Immature natural killer cell (primary cell): ENCODE results near the gene GUCY1A2. TPM values are rescaled to one million over a fixed set of nuclear protein-coding genes. Genes with fewer than 3 reads are reported as not detected.
"Not testable (repeated sequence)": the region's sequence is repeated elsewhere in the genome, so short reads cannot be mapped to it uniquely, and the experiment has no call there.

Experiments
- DNase-seq, 3 donors: peaks; one replicate each; pipeline ENCODE4 v3.0.0; 2022; ENCODE audit warnings: mixed read lengths in 1 of 3
- H3K27ac Mint-ChIP-seq, 6 donors: one replicate each; pipeline ENCODE4 v1.8.0; 2020; ENCODE audit warnings: mixed read lengths in 6 of 6, mild to moderate bottlenecking in 5 of 6, inconsistent platforms in 4 of 6, moderate library complexity in 3 of 6
- H3K27me3 Mint-ChIP-seq, 3 donors: one replicate each; pipeline ENCODE4 v1.8.0; 2020 to 2021; ENCODE audit warnings: low read depth in 3 of 3, mild to moderate bottlenecking in 3 of 3, mixed read lengths in 3 of 3, moderate library complexity in 3 of 3, inconsistent platforms in 1 of 3
- H3K36me3 Mint-ChIP-seq, 3 donors: one replicate each; pipeline ENCODE4 v1.8.0; 2020; ENCODE audit warnings: mixed read lengths in 3 of 3, inconsistent platforms in 2 of 3, mild to moderate bottlenecking in 2 of 3
- H3K4me1 Mint-ChIP-seq, 2 donors: one replicate each; pipeline ENCODE4 v1.8.0; 2020; ENCODE audit warnings: inconsistent platforms in 2 of 2, mild to moderate bottlenecking in 2 of 2, mixed read lengths in 2 of 2, moderate library complexity in 1 of 2
- H3K4me3 Mint-ChIP-seq, 5 donors: one replicate each; pipeline ENCODE4 v1.8.0; 2020; ENCODE audit warnings: mild to moderate bottlenecking in 5 of 5, mixed read lengths in 5 of 5, inconsistent platforms in 3 of 5, moderate library complexity in 3 of 5
- H3K9me3 Mint-ChIP-seq, 6 donors: one replicate each; pipeline ENCODE4 v1.8.0; 2020; ENCODE audit warnings: mild to moderate bottlenecking in 6 of 6, mixed read lengths in 6 of 6, inconsistent platforms in 4 of 6, moderate library complexity in 3 of 6
- polyA plus RNA-seq, 3 donors: library from polyadenylated mRNA; unstranded; fragments of 300-500 nt; fragmentation: Illumina TruSeq; gene quantifications; one replicate each; pipeline ENCODE4 v1.2.3, GENCODE V29; 2021

Gene GUCY1A2
- polyA plus RNA-seq, 3 donors from 2014 or later, result not detected

DNA sequence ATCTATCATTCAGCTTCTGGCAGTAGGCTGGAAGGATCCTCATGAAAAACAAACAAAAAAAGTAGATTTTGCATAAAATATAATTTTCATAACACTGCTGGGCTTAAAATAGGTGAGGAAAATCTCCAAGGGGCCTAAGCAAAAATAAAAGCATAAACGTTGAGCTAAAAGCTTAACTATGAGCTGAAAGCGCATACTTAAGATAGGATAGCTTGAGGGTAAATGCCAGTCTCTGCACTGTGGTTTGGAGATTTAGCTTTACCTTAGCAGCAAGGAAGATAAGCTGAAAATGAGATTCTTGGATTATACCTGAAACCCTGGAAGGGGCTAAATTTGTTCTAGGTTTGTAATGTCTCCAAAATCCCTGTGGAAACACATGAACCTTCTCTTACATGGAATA is 183.7 kb downstream of the GUCY1A2 start:
- Mint-ChIP-seq H3K27me3 (peaks cover 0 to 2% (median 0%) of the 10 kb centered on the region in 3 donors), H3K4me3 (no peak overlapping the region), H3K9me3 (peaks cover 5 to 30% (median 16%) of the 10 kb centered on the region in 6 donors), H3K36me3 (no peaks in the 10 kb centered on the region), H3K4me1 (no peaks in the 10 kb centered on the region), H3K27ac (no peak overlapping the region)
- no peak for DNase-seq

DNA sequence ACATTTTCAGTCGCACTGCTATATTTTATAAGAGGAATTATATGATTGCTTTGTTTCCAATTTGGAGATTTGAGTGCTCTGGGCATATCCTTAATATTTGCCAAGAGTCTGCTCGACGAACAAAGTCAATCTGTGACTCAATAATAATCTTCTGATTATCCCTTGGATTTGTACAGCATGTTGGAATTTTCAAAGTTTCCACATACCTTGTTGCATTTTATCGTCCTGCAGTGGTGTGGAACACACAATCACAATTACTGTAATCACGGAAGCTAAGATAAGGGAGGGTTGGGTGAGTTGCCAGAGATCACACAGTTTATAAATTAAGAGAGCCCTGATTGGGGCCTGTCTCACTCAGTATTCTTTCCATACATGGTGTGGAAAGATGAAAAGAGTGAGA is 189.3 kb downstream of the GUCY1A2 start:
- Mint-ChIP-seq H3K27me3 (peaks cover 0 to 2% (median 0%) of the 10 kb centered on the region in 3 donors), H3K4me3 (no peak overlapping the region), H3K9me3 (peaks cover 3 to 33% (median 22%) of the 10 kb centered on the region in 6 donors), H3K27ac (no peak overlapping the region), H3K36me3 (no peaks in the 10 kb centered on the region), H3K4me1 (no peaks in the 10 kb centered on the region)
- DNase-seq, result no peak

DNA sequence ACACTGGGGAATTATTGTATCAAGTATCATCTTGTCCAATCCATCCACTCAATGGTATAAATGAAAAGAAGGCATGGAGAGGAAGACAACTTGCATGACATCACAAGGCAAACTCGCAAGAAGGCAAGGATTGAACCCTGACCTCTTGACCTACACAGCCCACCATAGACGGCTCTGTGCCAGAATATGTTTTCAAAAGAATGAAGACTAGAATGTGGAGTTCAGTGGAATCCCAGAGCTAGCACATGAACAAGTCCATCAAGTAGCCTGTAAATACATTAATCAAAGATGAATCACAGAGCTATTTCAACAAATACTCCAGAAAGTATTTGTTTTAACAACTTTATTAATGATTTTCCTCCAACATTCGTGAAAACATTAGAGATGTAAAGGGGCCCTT is 189.7 kb downstream of the GUCY1A2 start:
- Mint-ChIP-seq H3K27me3 (peaks cover 0 to 2% (median 0%) of the 10 kb centered on the region in 3 donors), H3K4me1 (no peaks in the 10 kb centered on the region), H3K9me3 (peaks cover 3 to 34% (median 23%) of the 10 kb centered on the region in 6 donors), H3K27ac (no peak overlapping the region), H3K36me3 (no peaks in the 10 kb centered on the region), H3K4me3 (no peak overlapping the region)
- no peak for DNase-seq

DNA sequence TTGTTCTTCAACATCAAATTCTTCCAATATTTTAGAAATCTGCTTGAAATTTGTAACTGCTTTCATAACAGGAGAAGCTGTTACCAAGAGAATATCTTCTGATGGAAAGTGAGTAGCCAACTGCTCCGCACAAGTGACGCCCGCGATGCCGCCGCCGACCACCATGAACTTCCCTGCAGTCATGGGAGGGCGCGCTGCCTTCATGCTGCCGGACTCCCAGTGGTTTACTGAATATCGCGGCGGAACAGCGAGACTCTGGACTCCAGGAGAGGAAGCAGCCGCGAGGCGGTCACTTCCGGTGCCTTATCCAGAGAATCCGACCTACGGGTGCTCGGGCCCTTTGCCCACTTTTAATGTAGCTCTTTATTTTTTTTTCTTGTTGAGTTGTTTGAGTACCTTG is 190.6 kb downstream of the GUCY1A2 start:
- Mint-ChIP-seq H3K9me3 (peaks cover 2 to 41% (median 22%) of the 10 kb centered on the region in 6 donors), H3K27me3 (peaks cover 0 to 2% (median 0%) of the 10 kb centered on the region in 3 donors), H3K36me3 (peaks cover 0 to 3% (median 0%) of the 10 kb centered on the region in 3 donors), H3K4me3 (no peak overlapping the region), H3K4me1 (no peaks in the 10 kb centered on the region), H3K27ac (no peak overlapping the region)
- no peak for DNase-seq

DNA sequence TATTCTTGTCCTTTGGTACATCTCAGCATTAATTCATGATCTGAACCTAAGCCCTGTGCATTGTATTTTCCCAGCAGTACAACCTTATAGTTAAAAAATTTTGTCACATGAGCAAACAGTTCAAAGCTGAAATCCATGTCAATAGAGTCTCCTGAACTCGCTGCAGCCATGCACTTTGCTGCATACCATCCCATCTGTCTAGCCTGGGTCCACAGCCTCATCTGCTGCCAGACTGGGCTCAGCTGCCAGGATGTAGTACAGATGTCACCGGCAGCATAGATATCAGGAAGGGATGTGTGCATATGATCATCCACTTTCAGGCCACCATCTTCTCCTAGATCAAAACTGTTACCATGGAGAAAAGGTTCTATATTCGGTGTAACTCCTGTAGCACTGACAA is 191.7 kb downstream of the GUCY1A2 start:
- not testable (repeated sequence) for H3K4me3 Mint-ChIP-seq, H3K4me1 Mint-ChIP-seq, H3K27me3 Mint-ChIP-seq, H3K36me3 Mint-ChIP-seq, H3K27ac Mint-ChIP-seq, DNase-seq
- H3K9me3 Mint-ChIP-seq, result peaks cover 2 to 43% (median 25%) of the 10 kb centered on the region in 6 donors

DNA sequence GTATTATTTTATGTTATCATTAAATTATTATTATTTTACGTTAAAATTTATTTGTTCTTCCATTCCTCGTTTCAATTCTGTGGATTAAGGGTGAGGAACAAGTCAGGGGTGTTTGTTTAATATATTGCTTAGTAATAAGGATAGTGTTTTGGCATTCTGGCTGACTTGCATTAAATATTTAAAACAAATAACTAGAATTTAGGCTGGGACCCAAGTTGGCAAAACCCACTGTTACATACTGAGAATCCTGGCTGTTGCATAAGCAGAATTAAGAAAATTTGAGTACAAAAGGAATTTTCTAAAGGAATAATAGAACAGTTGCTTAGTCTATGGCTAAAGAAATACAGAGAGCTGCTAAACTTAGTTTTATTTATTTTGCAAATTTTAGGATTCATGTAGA is 196.4 kb downstream of the GUCY1A2 start:
- peaks cover 0 to 32% (median 13%) of the 10 kb centered on the region in 6 donors for H3K9me3 Mint-ChIP-seq
- no peaks in the 10 kb centered on the region for H3K4me1 Mint-ChIP-seq

DNA sequence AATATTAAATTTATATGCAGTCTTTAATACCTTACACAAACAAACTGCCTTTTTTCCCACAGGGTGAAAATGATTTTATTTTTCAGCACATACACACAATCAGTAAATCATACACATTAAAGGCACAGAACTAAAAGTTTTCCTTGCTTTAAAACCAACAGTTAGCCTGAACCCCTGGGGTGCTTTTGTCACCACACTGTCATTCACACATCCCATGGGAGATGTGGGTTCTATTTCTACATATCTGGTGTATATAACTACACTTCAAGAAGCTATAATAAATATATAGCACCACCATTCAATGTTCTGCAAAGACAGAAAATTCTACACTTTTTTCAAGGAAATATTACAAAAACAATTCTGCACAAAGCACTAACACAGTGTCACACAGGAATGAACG is 197.0 kb downstream of the GUCY1A2 start:
- H3K27ac Mint-ChIP-seq, result no peak overlapping the region
- peaks cover 0 to 3% (median 0%) of the 10 kb centered on the region in 3 donors for H3K36me3 Mint-ChIP-seq
- no peak for DNase-seq
- H3K27me3 Mint-ChIP-seq, result peaks cover 0 to 1% (median 0%) of the 10 kb centered on the region in 3 donors
- peaks cover 0 to 28% (median 11%) of the 10 kb centered on the region in 6 donors for H3K9me3 Mint-ChIP-seq
- H3K4me3 Mint-ChIP-seq, result no peak overlapping the region
- H3K4me1 Mint-ChIP-seq, result no peaks in the 10 kb centered on the region

More for the DNA sequence above, 196.4 kb downstream of the GUCY1A2 start:
- no peaks in the 10 kb centered on the region for H3K27me3 Mint-ChIP-seq
- peaks cover 0 to 3% (median 0%) of the 10 kb centered on the region in 3 donors for H3K36me3 Mint-ChIP-seq
- H3K27ac Mint-ChIP-seq, result no peak overlapping the region
- no peak overlapping the region for H3K4me3 Mint-ChIP-seq
- DNase-seq, result no peak

DNA sequence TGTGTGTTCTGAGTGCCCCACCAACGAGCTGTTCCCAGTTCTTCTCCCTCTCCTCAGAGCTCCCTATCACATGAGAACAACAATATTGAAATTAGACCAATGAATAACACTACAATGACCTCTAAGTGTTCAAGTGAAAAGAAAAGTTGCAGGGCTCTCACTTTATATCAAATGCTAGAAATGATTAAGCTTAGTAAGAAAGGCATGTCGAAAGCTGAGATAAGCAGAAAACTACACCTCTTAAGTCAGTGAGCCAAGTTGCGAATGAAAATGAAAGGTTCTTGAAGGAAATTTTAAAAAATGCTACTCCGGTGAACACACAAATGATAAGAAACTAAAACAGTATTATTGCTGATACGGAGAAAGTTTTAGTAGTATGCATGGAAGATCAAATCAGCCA is 199.8 kb downstream of the GUCY1A2 start:
- H3K4me3 Mint-ChIP-seq, result no peak overlapping the region
- H3K27me3 Mint-ChIP-seq, result peaks cover 0 to 2% (median 1%) of the 10 kb centered on the region in 3 donors
- no peak overlapping the region for H3K27ac Mint-ChIP-seq

DNA sequence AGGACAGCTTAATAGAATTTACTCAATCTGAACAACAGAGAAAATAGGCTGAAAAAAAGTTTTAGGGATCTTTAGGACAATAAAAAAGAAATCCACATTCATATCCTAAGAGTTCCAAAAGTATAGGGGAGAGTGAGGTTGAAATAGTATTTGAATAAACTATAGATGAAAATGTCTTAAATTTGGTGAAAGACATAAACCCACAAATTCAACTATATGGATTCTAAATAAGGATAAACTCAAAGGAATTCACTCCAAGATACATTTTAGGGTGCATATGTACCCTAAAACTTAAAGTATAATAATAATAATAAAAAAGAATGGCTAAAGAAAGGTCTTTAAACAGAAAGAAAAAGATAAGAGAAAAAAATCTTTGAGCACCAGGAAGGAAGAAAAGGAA is 203.1 kb downstream of the GUCY1A2 start:
- Mint-ChIP-seq H3K4me1 (no peaks in the 10 kb centered on the region), H3K36me3 (no peaks in the 10 kb centered on the region)
- DNase-seq, result no peak

More for the DNA sequence above, 199.8 kb downstream of the GUCY1A2 start:
- peaks cover 0 to 3% (median 0%) of the 10 kb centered on the region in 3 donors for H3K36me3 Mint-ChIP-seq
- DNase-seq, result no peak
- H3K9me3 Mint-ChIP-seq, result peaks cover 0 to 39% (median 17%) of the 10 kb centered on the region in 6 donors
- no peaks in the 10 kb centered on the region for H3K4me1 Mint-ChIP-seq

DNA sequence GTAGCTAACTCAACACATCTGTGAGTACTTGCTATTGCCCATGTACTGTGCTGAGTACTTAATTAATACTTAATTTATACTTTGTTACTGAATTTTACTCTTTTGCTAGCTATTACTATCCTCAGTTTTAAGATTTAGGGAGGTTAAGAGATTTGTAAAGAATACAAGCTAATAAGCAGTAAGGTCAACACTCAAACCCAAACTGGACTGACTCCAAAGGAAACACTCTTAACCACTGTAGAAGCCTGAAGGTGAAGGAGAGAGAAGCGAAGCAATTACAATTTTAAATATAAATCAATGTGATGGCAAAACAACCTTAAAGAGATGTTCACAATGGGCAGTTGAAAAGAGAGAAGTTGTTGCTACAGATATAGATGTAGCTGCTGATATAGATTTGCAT is 204.5 kb downstream of the GUCY1A2 start:
- Mint-ChIP-seq H3K27ac (no peak overlapping the region), H3K4me3 (no peak overlapping the region), H3K36me3 (no peaks in the 10 kb centered on the region), H3K27me3 (peaks cover 0 to 2% (median 1%) of the 10 kb centered on the region in 3 donors), H3K4me1 (no peaks in the 10 kb centered on the region), H3K9me3 (peaks cover 8 to 35% (median 18%) of the 10 kb centered on the region in 6 donors)
- no peak for DNase-seq

More for the DNA sequence above, 203.1 kb downstream of the GUCY1A2 start:
- peaks cover 5 to 35% (median 18%) of the 10 kb centered on the region in 6 donors for H3K9me3 Mint-ChIP-seq
- no peak overlapping the region for H3K4me3 Mint-ChIP-seq
- peaks cover 0 to 2% (median 1%) of the 10 kb centered on the region in 3 donors for H3K27me3 Mint-ChIP-seq
- no peak overlapping the region for H3K27ac Mint-ChIP-seq

DNA sequence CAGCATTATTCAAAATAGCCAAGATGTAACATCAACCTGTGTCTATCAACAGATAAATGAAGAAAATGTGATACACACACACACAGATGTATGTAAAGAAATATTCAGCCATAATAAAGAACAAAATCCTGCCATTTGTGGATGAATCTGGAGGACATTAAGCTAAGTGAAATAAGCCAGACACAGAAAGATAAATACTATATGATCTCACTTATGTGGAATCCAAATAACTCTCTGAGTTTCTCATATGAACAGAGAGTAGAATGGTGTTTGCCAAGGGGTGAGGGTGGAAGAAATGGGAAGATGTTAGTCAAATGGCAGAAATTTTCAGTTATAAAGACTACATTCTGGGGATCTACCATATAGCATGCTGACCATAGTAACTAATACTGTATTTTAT is 224.2 kb downstream of the GUCY1A2 start:
- no peaks in the 10 kb centered on the region for H3K36me3 Mint-ChIP-seq
- no peak for DNase-seq
- no peak overlapping the region for H3K4me3 Mint-ChIP-seq
- H3K4me1 Mint-ChIP-seq, result no peaks in the 10 kb centered on the region
- no peaks in the 10 kb centered on the region for H3K27me3 Mint-ChIP-seq
- no peak overlapping the region for H3K27ac Mint-ChIP-seq
- H3K9me3 Mint-ChIP-seq, result peaks cover 8 to 48% (median 32%) of the 10 kb centered on the region in 6 donors

DNA sequence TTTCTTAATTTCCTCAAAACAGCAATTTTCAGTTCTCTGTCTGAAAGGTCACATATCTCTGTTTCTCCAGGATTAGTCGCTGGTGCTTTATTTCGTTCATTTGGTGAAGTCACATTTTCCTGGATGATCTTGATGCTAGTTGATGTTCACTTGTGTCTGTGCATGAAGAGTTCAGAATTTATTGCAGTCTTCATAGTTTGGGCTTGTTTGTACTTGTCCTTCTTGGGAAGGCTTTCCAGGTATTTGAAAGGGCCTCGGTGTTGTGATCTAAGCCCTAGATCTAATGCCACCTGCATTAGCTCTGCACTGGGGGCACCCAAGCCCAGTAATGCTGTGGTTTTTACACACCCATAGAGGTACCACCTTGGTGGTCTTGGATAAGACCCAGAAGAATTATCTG is 228.9 kb downstream of the GUCY1A2 start:
- H3K36me3 Mint-ChIP-seq, result no peaks in the 10 kb centered on the region
- H3K4me1 Mint-ChIP-seq, result no peaks in the 10 kb centered on the region
- no peak for DNase-seq
- H3K9me3 Mint-ChIP-seq, result peaks cover 11 to 59% (median 34%) of the 10 kb centered on the region in 6 donors
- no peak overlapping the region for H3K4me3 Mint-ChIP-seq
- H3K27ac Mint-ChIP-seq, result no peak overlapping the region
- peaks cover 0 to 2% (median 2%) of the 10 kb centered on the region in 3 donors for H3K27me3 Mint-ChIP-seq

DNA sequence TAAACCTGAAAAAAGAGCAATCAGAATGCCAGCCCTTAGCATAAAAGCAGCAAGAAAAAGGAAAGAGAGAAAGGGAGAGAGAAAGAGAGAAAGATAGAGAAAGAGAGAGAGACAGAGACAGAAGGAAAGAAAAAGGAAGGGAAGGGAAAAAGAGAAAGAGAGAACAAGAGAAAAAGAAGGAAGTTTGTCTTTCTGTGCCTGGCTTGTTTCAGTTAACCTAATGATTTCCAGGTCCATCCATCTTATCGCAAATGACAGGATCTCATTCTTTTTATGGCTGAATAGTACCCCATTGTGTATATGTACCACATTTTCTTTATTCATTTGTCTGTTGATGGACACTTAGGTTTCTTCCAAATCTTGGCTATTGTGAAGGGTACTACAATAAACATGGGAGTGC is 230.8 kb downstream of the GUCY1A2 start:
- Mint-ChIP-seq H3K4me1 (no peaks in the 10 kb centered on the region), H3K9me3 (peaks cover 9 to 53% (median 35%) of the 10 kb centered on the region in 6 donors), H3K27ac (no peak overlapping the region), H3K27me3 (peaks cover 0 to 2% (median 2%) of the 10 kb centered on the region in 3 donors), H3K36me3 (peaks cover 0 to 2% (median 0%) of the 10 kb centered on the region in 3 donors), H3K4me3 (no peak overlapping the region)
- DNase-seq, result no peak

DNA sequence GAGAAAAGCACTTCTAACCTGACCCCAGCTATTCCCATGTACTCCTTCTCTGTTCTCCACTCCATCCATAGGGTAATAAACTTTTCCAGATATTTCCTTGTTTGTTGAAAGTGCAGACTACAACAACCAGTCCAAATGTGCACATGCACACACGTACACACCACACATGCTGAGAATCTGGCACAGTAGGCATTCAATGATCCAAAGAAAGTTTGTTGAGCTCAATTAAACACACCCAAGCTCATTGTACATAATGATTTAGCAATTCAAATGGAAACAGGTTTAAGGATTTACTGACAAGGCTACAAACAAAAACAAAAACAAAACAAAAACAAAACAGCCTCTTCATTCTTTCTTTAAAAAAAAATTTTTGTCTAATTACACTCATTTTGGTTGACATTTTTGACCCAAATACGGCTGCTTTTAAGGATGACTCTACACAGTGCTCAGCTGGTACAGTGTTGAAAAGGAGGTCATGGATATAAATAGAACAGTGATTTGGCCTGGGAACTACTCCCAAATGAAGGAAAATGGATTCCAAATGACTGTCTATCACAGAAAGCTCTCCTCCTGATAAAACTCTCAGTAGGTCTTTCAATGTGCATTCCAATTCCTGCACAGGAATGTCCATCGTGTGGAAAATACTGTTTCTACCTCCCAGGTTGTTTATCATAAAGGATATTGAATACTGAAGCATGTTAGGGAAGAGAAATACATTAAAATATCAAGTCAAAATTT is 232.2 kb downstream of the GUCY1A2 start:
- Mint-ChIP-seq H3K27ac (no peak overlapping the region), H3K36me3 (peaks cover 0 to 2% (median 0%) of the 10 kb centered on the region in 3 donors), H3K4me3 (no peak overlapping the region), H3K4me1 (no peaks in the 10 kb centered on the region), H3K9me3 (peaks cover 12 to 52% (median 30%) of the 10 kb centered on the region in 6 donors), H3K27me3 (peaks cover 0 to 2% (median 2%) of the 10 kb centered on the region in 3 donors)
- no peak for DNase-seq
